Neutrophil (primary cell): Measurements from ENCODE around the gene TEX29.

Source experiments
- H3K27ac ChIP-seq: fragments of 200-600 bp; sonication (generic); 2 replicates; pipeline ENCODE4 v1.5.1; 2016; ENCODE audit warnings: mild to moderate bottlenecking, moderate library complexity
- H3K27me3 ChIP-seq: fragments of 200-600 bp; sonication (generic); 2 replicates; pipeline ENCODE4 v1.6.0; 2016; ENCODE audit warnings: mild to moderate bottlenecking
- H3K36me3 ChIP-seq: fragments of 200-600 bp; sonication (generic); 2 replicates; pipeline ENCODE4 v1.5.1; 2017
- H3K4me1 ChIP-seq, 2 experiments: fragments of 200-600 bp in 1 of 2; sonication (generic) in 1 of 2; 1 replicate in 1 of 2; 2 replicates in 1 of 2; pipeline versions ENCODE4 v1.5.1 to v1.6.1; 2013 to 2016; ENCODE audit warnings: low read depth in 1 of 2, low read length in 1 of 2, mild to moderate bottlenecking in 1 of 2, moderate library complexity in 1 of 2; ENCODE audit not compliant: control insufficient read depth in 1 of 2, insufficient read depth in 1 of 2
- H3K4me3 ChIP-seq, 2 experiments: fragments of 200-600 bp in 1 of 2; sonication (generic) in 1 of 2; 1 replicate in 1 of 2; 2 replicates in 1 of 2; pipeline ENCODE4 v1.5.1; 2013 to 2016; ENCODE audit warnings: low read depth in 1 of 2, low read length in 1 of 2, mild to moderate bottlenecking in 1 of 2, moderate library complexity in 1 of 2
- H3K9me3 ChIP-seq: fragments of 200-600 bp; sonication (generic); 2 replicates; pipeline ENCODE4 v1.5.1; 2016
- TF ChIP-seq, protein P1 (sequence below): fragments of 200-600 bp; sonication (generic); IDR thresholded peaks from 2 replicates; pipeline ENCODE4 v1.5.1; 2016; ENCODE audit warnings: antibody characterized with exemption

Gene TEX29

GRCh38 chr13:111326981-111327642 lies 6.7 kb downstream of the TEX29 start:
- TF ChIP-seq, protein P1, sequence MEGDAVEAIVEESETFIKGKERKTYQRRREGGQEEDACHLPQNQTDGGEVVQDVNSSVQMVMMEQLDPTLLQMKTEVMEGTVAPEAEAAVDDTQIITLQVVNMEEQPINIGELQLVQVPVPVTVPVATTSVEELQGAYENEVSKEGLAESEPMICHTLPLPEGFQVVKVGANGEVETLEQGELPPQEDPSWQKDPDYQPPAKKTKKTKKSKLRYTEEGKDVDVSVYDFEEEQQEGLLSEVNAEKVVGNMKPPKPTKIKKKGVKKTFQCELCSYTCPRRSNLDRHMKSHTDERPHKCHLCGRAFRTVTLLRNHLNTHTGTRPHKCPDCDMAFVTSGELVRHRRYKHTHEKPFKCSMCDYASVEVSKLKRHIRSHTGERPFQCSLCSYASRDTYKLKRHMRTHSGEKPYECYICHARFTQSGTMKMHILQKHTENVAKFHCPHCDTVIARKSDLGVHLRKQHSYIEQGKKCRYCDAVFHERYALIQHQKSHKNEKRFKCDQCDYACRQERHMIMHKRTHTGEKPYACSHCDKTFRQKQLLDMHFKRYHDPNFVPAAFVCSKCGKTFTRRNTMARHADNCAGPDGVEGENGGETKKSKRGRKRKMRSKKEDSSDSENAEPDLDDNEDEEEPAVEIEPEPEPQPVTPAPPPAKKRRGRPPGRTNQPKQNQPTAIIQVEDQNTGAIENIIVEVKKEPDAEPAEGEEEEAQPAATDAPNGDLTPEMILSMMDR: no peak
- Histone ChIP-seq H3K27me3 (no peaks in the 10 kb centered on the region), H3K4me3 (no peak overlapping the region), H3K9me3 (no peaks in the 10 kb centered on the region), H3K27ac (no peak overlapping the region), H3K36me3 (no peaks in the 10 kb centered on the region), H3K4me1 (no peaks in the 10 kb centered on the region)

DNA sequence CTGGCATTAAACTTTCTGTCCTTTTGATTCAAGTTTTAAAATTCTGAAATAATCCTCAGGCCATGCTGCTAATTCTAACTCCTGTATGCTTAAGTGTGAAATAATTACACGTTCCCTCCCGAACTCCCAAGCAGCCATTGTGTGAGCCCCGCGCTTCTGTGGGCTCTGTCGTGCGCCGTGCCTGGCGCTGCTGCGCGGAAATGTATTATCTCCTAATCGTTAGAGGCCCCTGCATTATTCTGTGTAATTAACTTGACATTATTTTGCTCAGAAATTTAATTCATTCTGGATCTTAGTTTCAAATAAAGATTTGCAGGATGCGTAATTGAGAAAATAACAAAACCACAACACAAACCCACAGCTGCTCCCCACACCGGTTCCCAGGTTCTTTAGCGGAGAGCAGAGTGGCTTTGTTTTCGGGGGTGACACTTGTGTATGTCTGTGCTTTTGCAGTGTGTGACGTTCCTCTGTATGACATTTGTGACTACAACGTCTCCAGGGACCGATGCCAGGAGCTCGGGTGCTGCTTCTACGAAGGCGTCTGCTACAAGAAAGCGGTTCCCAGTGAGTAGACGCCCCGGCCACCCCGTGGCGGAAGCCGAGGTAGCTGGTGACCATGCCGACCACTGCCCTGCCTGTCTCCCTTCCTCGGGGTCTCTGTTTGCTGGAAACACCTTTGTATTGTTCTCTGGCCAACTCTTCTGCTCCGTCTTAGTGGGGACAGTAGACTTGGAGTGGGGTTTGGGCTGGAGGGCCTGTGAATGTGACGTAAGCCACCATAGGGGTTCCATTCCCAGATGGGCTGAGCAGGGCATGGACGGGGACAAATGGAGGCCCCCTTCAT lies 7.5 kb downstream of the TEX29 start:
- Histone ChIP-seq H3K27ac (no peak overlapping the region), H3K4me3 (no peak overlapping the region), H3K9me3 (no peaks in the 10 kb centered on the region), H3K36me3 (no peaks in the 10 kb centered on the region), H3K4me1 (no peaks in the 10 kb centered on the region), H3K27me3 (no peaks in the 10 kb centered on the region)
- TF ChIP-seq, protein P1: no peak

DNA sequence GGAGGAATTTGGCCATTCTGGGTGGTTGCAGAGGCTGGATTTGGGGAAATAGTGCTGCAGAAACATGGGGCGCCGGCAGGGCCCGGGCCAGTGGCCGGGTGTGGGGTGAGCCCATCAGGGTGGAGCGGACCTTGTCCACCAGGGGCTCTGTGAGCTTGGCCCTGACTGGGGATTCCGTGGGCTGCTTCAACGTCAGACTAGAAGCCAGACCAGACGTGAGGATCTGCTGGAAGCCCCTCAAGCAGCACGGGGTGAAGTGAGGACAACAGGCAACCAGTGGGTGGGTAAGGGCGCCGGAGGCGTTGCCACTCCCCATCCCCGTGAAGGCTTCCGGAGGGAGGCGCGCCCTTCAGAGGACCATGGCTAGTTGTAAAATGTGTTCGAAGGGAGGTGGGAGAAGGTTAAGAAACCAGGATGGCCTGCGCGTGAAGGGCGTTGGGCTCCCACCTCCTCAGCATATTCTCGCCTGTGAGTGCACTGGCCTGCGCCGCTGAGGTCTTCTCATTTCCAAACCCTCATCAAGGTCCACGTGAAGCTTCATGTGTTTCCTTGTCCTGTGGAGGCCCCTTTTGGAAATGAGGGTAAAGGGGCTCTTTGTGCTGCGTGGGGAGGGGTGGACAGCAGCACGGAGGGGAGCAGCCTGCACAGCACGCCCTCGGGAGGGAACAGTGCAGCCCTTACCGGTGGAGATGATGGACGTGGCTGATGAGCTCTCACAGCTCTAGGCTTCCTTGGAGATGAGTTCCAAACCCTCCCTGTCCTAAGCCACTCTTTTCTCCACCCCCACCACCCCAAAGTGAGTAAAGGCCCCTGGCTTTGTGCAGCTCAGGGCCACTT lies 8.3 kb downstream of the TEX29 start:
- H3K27me3 ChIP-seq: no peaks in the 10 kb centered on the region
- H3K4me1 ChIP-seq: no peaks in the 10 kb centered on the region
- no peak overlapping the region for H3K27ac ChIP-seq
- H3K4me3 ChIP-seq: no peak overlapping the region
- H3K9me3 ChIP-seq: no peaks in the 10 kb centered on the region
- TF ChIP-seq, protein P1: no peak
- no peaks in the 10 kb centered on the region for H3K36me3 ChIP-seq

GRCh38 chr13:111329641-111330040 lies 9.2 kb downstream of the TEX29 start:
- no peak overlapping the region for H3K27ac ChIP-seq
- H3K4me1 ChIP-seq: no peaks in the 10 kb centered on the region
- TF ChIP-seq, protein P1: no peak
- no peaks in the 10 kb centered on the region for H3K36me3 ChIP-seq
- no peaks in the 10 kb centered on the region for H3K9me3 ChIP-seq
- H3K27me3 ChIP-seq: no peaks in the 10 kb centered on the region
- no peak overlapping the region for H3K4me3 ChIP-seq

GRCh38 chr13:111330066-111330610 lies 9.7 kb downstream of the TEX29 start:
- Histone ChIP-seq H3K4me1 (no peaks in the 10 kb centered on the region), H3K27me3 (no peaks in the 10 kb centered on the region), H3K9me3 (no peaks in the 10 kb centered on the region), H3K4me3 (no peak overlapping the region), H3K36me3 (no peaks in the 10 kb centered on the region), H3K27ac (no peak overlapping the region)
- TF ChIP-seq, protein P1: no peak
